ENCODE results near the gene CACNA1C.

Gene CACNA1C

DNA sequence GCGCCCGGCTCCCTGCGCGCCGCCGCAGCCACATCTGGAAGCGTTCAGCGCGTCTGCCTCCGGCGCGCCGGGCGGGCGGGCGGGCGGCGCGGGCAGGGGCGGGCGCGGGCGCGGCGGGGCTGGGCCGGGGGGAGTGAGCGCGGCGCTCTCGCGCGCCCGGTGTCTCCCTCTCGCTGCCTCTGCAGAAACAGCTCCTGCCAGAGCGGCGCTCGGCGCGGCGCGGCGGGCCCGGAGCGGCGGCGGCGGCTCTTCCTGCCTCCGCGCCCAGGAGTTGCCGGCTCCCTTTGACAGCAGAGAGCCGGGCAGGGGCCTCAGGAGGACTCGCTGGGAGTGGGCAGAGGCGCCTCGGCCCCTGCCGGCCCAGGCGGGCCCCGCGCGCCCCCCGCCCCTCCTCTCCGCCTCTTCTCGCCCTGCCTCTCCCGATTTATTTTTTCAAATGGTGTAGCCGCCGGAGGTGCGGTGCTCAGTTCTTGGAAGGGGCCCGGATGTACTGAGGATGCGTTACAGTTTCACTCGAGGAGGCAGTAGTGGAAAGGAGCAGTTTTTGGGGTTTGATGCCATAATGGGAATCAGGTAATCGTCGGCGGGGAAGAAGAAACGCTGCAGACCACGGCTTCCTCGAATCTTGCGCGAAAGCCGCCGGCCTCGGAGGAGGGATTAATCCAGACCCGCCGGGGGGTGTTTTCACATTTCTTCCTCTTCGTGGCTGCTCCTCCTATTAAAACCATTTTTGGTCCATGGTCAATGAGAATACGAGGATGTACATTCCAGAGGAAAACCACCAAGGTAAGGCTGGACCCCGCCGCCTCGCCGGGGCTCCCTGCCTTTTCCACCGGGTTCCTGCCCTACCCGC is at the start of gene CACNA1C:
TSS of gene CACNA1C (plus strand) at position 162 of the 853 bp plus-strand sequence. CDS start at position 738, 576 bp downstream.
- DNase-seq, result peak; percentile 20

DNA sequence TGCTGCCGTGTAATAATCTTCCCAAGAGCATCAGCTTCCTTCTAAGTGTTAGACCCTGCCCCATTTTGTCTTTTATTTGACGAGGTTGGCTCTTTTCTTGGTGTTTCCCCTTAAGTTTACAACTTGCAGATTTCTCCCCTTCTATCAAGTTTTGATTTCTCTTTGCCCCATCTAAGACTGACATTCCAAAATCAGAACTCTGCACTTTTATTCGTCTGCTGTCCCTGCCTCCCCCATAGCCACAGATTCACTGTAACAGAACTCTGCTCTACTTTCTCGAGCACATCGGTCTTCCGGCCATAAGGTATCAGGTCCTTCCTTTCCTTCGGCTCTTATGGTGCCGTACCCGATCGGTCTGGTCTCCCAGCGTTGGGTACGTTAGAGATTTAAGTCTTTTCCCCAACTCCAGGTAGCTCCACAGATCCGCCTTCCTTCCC is 49.1 kb upstream of the CACNA1C start:
- no peak for DNase-seq

DNA sequence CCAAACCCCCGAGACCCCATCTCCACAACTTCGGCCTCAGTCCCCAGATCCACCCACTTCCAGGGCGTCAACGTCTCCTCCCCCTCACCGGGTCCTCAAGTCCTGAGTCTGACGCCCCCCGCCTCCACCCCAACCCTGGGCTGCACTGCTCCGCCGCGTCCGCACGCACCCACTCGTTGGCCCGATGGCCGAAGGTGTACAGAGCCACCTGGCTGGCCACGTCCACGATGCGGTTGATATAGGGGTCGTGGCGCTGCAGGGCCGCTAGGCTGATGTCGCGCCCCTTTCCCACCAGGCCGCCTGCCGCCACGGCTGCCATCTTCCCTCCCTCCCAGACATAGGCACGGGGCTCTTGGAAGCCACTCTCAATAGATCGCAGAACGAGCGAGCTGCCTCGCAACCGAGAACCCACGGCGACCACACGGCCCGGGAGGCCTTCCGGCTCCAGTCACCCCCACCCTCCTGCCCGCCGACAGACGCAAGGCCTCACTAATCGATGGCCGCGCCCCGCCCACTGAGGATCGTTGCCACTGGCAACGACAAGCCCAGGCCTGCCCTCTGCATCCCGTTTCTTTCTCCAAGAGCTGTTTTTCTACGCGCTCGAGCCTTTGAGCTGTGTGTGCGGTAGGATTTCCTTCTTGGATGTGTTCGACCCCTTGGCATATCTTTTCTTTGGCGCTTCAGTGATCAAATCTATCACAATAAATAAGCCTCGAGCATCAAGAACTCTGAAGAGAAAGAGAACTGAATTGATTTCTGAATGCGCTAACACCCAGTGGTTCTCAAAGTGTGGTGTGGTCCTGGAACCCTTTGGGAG is 48.5 kb upstream of the CACNA1C start, which contains the start of gene DCP1B:
TSS of gene DCP1B (minus strand) at position 345 of the 817 bp plus-strand sequence. CDS start at position 319, 26 bp downstream.
- DNase-seq, result peak; percentile 96

DNA sequence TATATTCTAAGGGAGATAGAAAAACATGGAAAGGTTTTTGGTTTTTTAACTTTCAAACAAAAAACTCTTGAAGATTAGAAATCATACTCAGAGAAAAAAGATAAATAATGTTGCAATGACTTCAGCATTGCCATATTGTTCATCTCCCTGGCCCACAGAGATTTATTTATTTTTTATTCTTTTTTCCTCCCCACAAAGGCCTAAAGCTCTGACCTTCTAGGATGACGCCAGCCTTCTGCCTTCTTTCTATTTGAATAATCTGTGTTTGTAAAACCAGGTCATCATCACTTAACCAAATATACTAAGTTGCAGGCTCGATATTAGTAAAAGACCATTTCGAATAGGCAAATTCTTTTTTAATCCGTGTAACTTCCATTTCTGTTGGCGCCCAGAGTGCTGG is 44.1 kb upstream of the CACNA1C start:
- no peak for DNase-seq

DNA sequence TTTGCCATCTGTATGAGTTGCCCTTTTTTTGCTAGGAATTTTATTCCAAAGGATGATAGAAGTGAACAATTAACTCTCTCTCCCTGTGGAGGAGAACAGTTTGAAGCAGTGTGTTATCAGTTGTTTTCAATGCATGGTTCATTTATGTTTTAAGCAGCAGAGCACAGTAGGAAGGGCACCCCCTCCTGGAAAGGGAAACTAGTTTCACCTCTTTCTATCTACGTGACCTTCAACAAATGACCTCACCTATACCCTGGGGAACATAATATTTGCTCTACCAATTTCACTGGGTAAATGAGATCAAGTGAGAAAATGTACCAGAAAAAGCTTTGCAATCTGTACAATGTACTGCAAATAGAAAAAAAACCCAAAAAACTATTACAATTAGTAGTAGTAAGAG is 43.2 kb upstream of the CACNA1C start:
- DNase-seq, result no peak

DNA sequence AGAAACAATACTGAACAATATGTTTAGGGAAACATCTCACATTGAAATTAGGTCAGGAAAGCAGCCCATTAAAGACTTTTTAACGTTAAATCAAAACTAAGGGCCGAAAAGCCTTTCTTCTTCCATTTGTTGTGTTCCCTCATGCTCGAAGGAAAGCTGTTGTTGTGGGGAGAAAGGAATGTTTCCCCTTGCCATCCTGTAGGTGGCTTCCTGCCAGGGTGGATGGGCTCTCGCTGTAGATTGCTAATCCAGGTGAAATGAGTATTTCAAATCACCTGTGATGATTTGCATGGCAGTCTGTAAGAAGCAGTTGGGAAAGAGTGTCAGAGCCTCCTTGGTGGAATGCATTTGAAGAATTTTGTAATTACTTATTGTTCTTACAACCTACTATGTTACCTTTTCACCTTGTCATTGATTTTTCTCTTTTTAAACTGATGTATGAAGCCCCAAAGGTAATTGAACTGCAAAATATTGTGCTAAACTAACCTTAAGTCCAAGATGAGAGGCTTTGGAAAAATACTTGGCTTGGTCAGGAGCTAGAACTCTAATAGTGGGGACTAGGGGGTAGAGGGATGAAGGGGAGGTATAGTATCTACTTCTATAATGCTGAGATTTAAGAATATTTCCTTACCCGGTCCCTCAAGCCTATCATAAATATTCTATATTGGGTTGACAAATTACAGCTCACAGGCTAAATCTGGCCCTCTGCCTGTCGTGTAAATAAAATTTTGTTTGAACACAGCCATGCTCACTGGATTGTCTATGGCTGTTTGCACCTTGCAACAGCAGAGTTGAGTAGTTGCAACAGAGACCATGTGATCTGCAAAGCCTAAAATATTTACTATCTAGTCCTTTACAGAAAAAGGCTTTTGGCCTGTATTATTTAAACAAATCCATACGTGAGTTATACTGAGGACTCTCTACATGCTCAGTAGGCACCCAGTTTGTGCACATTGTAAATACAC is 40.9 kb upstream of the CACNA1C start:
- DNase-seq, result no peak

DNA sequence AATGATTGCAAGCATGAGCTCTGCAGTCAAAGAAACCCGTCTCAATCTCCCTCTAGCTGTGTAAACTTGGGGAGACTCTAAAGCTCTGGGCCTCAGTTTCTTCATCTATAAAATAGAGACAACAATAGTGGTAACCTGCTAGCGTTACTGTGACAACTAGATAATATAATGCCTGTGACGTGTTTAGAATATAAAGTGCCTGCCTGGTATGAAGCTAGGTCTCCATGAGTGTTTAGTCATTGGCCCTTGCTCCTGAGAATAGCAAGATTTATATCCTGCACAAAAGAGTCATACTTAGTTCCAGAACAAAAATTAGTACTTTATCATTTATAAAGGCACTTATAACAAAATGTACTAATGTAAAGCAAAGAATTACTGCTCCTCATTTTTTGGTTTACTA is 39.7 kb upstream of the CACNA1C start:
- no peak for DNase-seq

DNA sequence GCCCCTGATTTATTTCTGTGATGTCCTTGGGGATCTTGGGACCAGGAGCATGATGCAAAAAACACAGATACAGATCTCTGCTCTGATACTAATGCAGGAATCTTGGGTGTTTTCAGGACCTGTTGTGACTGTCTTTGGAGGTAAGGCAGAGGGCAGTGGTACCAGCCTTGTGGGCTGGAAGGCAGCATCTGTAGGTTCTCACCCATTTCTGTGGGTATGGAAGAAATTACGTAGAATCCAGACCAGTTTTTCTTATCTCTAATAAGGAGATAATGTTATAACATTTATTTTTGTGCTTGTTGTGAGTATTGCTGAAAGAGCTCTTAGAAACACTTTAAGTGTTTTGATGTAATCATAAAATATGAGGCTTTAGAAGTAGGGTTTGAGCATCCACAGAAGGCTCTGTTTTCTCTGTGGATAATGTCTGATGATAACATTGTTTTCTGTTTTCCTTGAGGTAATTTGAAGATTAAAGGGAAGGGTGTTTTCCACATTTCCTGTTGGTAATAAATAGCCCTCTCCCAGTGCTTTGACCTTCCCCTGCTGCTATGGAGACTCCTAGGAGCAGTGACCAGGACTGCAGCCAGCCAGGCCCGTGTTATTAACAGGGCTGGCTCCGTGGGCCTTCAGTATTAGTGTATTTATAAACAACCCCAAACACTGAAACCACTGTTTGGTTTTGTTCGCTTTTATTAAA is 39.1 kb upstream of the CACNA1C start:
- DNase-seq, result no peak

DNA sequence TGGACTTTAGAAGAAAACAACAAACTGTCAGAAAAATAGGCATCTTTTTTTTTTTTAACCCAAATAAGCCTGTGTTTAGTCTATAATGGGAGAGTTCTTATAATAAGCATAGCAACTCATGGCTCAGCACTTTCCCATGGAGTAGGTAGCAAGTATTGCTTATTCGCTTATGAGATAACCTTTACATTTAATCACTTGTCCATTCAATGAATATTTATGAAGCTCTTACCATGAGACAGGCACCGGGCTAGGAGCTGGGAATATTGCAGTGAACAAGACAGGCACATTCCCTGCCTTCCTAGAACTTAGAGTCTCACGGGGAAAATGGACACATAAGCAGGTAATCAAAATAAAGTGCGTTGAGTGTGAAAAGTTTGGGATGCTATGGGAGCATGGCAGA is 38.6 kb upstream of the CACNA1C start:
- no peak for DNase-seq

DNA sequence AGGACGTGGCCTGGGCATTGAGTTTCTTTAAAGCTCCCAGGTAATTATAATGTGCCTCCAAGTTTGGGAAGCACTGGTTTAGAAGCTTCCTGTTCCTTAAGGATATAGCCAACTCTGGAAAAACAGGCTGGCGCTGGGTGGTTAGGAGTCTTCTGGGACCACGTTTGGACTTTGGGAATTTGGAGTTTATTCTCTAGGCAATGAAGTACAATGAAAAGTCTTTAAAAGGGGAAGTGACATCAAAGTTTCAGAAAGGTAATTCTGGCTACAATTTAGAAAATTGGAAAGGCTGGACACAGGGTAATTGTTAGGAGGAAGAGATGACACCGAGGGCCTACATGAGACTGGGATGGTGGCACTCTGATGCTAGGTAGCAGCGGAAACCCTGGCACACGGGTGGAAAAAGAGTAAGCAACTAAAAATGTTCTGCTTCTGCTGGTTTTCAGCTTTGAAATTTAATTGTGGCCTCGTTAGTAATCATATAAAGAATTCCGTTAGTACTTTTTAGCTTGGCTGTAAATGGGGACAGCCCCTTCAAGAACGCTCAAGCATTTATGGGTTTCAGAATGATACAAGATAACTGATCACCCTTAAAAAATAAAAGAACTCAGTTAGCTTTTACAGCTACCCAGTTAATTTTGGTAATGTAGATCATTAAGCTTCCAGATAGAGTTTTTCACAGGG is 35.8 kb upstream of the CACNA1C start:
- no peak for DNase-seq

DNA sequence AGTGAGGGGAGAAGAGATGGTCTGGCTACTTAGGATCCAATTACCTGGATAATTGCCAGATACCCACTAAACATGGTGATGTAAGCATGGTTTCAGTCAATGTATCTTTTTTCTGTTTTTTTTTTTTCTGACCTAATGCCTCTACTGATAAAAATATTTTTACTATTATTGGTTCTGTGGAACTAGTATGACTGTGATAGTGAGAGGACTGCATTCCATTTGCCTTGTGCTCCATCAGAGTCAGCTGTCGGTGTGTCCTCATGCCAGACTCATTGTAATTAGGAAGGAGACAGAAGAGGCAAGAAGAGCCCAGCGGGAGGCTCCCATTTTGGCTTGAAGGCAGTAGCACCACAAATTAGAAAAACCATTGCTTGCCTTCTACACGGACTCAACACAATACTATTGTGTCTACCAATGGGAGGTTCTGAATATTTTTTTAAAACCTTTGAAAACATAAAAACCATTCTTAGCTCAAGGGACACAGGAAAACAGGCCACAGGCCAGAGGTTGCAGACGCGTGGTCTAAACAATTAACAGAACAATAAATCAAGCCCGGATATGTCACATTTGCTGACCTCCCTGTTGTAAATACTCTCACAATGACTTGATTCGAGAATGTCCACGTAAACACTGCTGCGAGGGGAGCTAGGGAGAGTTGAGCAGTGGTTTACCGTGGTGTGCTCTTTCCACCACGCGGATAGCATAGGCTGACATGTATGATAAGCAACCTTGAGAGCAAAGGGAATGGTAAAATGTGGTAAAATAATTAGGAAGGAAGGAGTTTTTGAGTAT is 35.0 kb upstream of the CACNA1C start:
- no peak for DNase-seq

DNA sequence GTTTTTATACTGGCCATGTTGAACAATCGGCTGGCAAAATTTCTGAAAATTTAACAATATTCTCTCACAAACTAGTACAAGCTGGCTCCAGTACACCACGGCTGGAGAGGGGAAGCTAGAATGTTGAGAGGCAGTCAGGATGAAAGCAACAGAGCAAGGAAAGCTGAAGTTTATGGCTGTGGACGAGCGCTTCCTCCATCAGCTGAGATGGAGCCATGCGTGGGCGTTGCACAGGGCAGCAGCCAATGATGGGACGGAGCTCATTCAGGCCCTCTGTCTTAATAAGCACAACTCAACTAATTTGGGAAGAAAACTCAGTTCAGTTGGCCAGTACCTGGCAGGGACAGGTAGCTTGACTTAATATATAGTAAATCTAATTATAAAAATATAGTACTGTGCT is 34.4 kb upstream of the CACNA1C start:
- no peak for DNase-seq

DNA sequence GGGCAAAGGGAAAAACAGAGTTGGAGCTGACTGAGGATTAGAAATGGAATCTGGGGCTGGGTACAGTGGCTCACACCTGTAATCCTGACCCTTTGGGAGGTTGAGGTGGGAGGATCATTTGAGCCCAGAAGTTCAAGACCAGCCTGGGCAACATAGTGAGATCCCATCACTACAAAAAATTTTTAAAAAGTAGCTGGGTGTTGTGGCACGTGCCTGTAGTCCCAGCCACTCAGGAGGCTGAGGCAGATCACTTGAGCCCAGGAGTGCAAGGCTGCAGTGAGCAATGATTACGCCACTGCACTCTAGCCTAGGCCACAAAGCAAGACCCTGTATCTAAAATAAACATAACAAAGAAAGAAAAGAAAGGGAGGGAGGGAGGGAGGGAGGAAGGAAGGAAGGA is 33.7 kb upstream of the CACNA1C start:
- no peak for DNase-seq

DNA sequence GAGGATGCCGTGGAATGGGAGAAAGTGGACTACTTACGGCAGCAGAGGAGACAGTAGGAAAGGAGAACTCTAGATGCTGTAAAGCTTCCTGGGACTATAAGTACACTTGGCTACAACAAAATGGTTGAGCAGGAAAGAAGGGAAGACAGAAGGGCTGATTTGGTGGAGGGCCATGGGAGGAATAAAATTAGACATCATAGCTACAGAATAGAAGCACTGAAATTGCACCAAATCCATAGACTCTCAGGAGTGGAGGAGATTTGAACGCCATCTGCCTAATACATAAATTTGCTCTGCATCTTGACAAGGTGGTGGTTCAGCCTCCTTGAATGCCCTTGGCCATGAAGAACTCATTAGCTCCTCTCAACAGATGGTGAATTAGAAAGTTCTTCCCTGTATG is 32.3 kb upstream of the CACNA1C start:
- DNase-seq, result no peak

DNA sequence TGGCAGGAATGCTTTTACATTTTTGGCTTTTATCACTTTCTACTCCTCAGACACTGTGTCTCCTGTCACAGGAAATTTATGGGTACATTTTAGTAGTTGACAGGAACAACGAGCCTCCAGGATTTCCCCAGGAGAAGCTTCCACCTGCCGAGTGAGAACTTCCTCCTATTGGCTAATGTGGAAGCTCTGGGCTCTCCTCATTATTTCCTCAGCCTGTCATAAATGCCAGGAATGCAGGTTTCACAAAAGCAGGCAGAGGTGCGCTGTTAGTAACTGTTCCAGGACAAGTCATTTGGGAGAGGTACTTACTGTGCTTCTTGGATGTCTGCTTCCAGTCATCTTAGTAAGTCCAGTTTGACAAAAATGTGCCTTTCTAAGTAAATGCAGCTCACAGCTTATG is 29.4 kb upstream of the CACNA1C start:
- DNase-seq, result no peak

DNA sequence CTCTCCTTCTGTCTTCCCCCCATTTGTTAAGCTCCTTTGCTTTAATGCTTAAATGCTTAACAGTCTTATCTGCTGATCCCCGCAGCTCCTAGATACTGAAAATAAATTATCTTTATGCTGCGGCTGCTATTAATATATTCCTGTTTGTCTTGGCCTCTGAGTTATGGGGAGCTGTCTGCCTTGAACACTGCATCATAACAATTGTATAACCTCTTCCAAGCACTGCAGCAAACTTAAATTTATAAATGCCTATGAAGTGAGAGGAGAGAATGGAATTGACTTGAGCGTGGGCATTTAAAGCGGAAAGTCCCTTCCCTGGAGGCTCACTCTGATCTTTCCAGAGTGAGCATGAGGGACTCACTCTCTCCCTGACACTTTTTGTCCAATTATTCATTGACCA is 25.4 kb upstream of the CACNA1C start:
- DNase-seq, result no peak

DNA sequence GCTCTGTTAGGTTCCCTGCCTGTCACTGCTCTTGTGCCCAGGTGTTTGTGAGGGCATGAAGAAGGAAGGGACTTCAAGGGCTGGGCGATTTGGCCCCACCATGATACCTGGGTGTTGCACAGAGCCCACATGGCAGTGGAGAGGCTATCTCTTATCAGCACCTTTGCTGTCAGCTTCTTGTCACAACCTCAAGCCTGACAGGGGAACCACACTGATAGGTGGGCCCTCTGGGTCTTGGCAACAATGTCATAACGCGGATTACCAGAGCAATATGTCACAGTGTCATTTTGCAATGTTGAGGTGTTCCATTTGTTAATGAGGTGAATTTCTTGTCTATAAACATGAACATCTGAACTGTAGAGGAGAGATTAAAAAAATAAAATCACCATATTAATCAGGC is 22.9 kb upstream of the CACNA1C start:
- no peak for DNase-seq

DNA sequence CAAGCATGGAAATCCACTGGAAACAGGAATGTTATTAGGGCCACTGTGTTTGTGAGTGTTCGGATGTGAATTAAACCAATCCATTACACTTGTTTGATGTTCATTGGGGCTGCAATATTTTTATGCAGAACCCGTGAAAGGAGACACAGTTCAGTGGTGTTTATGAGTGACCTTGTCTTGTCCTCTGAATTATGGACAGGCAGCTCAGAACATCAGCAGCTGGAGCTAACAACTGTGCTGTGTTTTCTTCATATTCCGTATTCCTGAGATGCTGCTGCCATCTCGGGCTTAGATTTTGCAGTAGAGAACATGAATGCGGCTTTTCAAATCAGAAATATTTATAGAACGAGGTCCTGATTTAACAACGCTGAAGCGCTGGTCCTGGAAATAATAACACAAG is 20.3 kb upstream of the CACNA1C start:
- no peak for DNase-seq

DNA sequence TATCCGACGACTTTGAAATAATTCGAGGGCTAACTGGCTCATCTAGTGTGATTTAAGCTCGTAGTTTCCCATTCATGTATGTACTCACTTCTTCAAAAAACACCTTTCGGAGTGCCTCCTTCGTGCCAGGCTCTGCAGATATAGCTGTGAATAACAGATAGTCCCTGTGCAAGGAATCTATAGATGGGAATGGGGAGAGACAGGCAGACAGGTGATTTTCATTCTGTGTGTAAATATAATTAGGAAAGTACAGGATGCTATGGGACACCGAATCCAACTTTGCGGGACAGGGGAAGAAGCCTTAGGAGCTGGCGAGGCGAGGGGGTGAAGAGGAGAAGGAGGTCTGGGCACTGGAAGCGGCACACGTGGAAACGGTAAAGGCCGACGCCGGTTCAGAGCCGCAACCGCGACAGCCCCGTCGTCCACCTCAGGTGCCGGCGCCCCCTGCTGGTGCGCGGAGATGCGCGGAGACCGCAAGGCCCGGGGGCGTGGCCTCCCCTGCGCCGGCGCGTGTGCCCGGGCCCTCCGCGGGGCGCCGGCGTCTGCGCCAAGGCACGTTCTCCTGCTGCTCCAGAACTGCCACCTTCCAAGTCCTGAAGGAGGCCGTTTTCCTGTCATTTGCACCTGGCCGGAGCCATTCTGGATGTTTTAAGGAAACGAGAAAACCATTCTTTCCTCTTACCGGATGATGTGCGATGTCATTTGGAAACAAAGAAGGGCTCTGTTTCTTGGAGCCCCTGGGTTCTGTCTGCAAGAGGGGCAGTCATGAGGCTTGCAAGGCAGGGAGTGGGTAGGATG is 18.0 kb upstream of the CACNA1C start:
- peak; percentile 82 for DNase-seq
